ENCODE measurements around the gene COX4I1.

COX4I1 gene

GRCh38 chr16:85853547-85854545, 54.4 kb downstream of the COX4I1 start:
- no peak for DNase-seq (ENCODE audit: low read depth, low spot score)
- H3K4me3 ChIP-seq (ENCODE audit: low read depth, low read length) = no peak overlapping the region
- no peak for TF ChIP-seq CTCF (IDR thresholded peaks at IDR 0.05; ENCODE audit: low read depth, low read length)
- in situ Hi-C loops (cut with HindIII; ENCODE audit: low sequenced_read_pairs) = no loop called here

GRCh38 chr16:85854935-85855334, 55.4 kb downstream of the COX4I1 start:
- TF ChIP-seq CTCF (IDR thresholded peaks at IDR 0.05; ENCODE audit: low read depth, low read length) = no peak
- H3K4me3 ChIP-seq (ENCODE audit: low read depth, low read length) = no peak overlapping the region
- no peak for DNase-seq (ENCODE audit: low read depth, low spot score)
- in situ Hi-C loops (cut with HindIII; ENCODE audit: low sequenced_read_pairs) = no loop called here

GRCh38 chr16:85856079-85856478, 56.6 kb downstream of the COX4I1 start:
- TF ChIP-seq CTCF (IDR thresholded peaks at IDR 0.05; ENCODE audit: low read depth, low read length) = no peak
- in situ Hi-C loops (cut with HindIII; ENCODE audit: low sequenced_read_pairs) = no loop called here
- no peak overlapping the region for H3K4me3 ChIP-seq (ENCODE audit: low read depth, low read length)
- no peak for DNase-seq (ENCODE audit: low read depth, low spot score)

GRCh38 chr16:85856585-85856984, 57.1 kb downstream of the COX4I1 start:
- TF ChIP-seq CTCF (IDR thresholded peaks at IDR 0.05; ENCODE audit: low read depth, low read length) = no peak
- H3K4me3 ChIP-seq (ENCODE audit: low read depth, low read length) = no peak overlapping the region
- in situ Hi-C loops (cut with HindIII; ENCODE audit: low sequenced_read_pairs) = no loop called here
- DNase-seq (ENCODE audit: low read depth, low spot score) = no peak
